HG02943 (cell line): ENCODE data around the gene KCTD1.

Experiments used
- ATAC-seq: cut with Tn5 transposase; IDR thresholded peaks from one replicate; pipeline ENCODE4 v1.9.1; 2021; ENCODE audit warnings: mild to moderate bottlenecking, low read depth, moderate library complexity; ENCODE audit not compliant: unreplicated experiment

KCTD1 gene

DNA sequence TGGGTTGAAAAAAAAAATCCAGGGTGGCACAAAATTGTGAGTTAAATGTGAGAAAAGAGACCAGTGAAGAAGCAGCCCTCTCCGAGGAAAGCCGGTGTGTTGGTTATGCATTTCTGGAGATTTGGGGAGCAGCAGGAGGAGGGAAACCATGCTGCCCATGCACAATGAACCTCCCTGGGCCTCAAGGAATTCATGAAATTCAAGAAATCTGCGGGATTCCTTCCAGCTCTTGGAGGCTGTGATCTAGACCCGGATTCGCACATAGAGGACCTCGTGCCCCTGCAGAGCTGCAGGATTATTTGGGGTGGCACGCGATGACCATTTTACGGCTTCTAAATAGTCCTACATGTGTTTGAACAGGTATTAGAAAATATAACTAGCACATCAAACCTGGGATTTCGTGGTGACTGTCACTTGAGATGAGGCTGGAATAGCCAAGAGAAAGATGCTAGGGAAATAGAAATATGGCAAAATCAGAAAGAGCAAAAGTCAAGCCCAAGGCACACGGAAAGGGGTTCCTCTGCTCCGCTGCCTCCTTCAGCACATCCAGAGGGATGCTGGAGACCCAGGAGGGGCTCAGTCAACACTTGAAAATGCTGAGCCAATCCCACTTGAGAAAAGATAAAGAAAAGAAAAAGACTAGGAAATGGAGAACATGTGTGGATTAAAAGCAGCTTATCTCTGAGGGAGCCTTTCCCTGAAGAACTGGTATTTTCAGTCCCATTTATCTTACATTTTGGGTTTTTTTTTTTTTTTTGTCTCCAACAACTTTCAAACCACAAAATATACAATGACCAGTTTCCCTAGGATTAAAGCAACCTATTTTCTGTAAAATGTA lies 22.0 kb downstream of the KCTD1 start:
- ATAC-seq, result no peak

- ATAC-seq, result no peak
Measured at GRCh38 chr18:26524504-26525351, 23.6 kb downstream of the KCTD1 start.

GRCh38 chr18:26524002-26524401 lies 24.4 kb downstream of the KCTD1 start:
- ATAC-seq, result no peak

DNA sequence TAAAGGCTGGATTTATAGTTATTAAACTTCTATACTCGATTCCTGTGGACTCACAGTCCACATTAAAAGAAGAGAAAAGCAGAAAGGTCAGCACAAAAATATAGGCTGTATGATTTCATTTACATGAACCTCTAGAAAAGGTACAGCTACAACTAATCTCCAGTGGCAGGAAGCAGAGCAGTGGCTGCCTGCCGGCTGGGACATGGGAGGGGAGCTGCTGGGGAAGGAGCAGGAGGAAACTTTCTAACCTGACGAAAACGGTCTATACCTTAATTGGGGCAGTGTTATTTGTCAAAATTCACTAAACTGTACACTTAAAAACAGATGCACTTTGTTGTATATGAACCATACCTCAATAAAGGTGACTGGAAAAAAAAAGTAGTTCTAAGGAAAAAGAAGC lies 26.7 kb downstream of the KCTD1 start:
- ATAC-seq, result no peak

DNA sequence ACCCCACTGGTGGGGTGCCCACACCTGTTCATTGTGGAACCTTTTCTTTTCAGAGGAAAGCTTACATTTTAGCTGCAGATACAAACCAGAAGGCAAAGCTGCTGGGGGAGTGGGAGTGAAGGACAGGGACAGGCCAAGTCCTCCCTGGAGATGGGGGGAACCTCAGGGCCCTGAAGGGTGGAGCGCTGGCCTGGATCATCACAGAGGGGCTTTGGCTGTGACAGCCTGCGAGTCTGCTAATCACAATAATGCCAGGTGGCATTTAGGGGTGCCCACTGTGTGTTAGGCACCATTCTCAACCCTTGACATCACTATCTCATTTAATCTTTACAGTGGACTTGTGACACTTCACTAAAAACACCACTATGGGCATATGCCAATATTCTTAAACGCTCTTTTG lies 27.4 kb downstream of the KCTD1 start:
- ATAC-seq, result no peak

GRCh38 chr18:26519114-26519513 lies 29.2 kb downstream of the KCTD1 start:
- ATAC-seq, result no peak

- no peak for ATAC-seq
Measured at GRCh38 chr18:26516964-26517363, 31.4 kb downstream of the KCTD1 start.

GRCh38 chr18:26515643-26516487 lies 32.5 kb downstream of the KCTD1 start:
- no peak for ATAC-seq

- ATAC-seq, result no peak
Measured at GRCh38 chr18:26511339-26512071, 36.8 kb downstream of the KCTD1 start.

DNA sequence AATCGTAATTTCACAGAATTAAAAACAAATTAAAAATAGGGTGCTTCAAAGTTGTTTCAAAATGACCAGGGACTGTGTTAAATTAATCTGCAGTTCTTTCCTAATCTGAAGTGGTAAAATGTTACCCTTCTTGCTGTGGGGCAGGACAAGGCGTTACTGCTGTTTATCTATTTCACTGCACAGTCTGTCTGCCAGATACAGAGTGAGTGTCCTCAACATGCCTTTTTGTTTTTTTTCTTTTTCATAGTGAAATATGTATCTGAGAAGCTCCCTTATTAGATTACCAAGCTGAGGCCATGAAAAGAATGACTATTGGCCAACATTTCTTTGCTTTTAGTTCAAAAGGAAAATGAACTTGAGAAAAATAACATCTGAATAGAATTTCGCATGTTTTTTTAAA lies 38.0 kb downstream of the KCTD1 start:
- no peak for ATAC-seq

DNA sequence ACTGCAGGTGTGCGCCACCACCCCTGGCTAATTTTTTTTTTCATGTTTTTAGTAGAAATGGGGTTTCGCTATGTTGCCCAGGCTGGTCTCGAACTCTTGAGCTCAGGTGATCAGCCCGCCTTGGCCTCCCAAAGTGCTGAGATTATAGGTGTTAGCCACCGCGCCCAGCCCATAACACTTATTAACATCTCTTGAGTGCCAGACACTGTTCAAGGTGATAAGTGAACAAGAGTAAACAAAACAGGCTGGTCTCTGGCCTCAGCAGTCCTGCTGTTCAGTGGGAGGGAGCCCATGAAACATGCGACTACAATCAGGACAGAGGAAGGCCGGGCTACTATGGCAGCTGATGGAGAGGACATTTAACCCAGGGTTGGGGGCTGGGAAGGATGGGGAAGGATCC lies 42.3 kb downstream of the KCTD1 start:
- no peak for ATAC-seq

DNA sequence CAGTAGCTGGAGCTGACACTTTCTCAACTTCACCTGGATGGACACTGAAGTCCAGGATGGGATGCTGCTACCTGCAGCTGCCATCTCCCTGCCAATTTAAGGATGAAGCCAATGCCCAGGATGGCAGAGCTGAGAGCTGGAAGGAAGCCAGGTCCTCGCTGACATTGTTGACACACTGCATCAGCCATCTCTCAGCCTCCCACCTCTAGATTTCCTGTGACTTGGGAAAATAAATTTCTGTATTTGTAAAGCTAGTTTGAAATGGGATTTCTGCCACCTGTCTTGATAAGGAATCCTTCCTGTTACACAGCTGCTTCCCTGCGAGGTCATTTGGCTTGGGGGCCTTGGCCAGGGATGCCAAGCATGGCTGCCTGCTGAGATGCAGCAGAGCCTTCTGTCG lies 43.5 kb downstream of the KCTD1 start:
- ATAC-seq, result no peak

GRCh38 chr18:26503382-26503781 lies 45.0 kb downstream of the KCTD1 start:
- ATAC-seq, result no peak

- ATAC-seq, result no peak
Measured at GRCh38 chr18:26502823-26503222, 45.5 kb downstream of the KCTD1 start.

GRCh38 chr18:26497866-26498265 lies 50.5 kb downstream of the KCTD1 start:
- no peak for ATAC-seq

DNA sequence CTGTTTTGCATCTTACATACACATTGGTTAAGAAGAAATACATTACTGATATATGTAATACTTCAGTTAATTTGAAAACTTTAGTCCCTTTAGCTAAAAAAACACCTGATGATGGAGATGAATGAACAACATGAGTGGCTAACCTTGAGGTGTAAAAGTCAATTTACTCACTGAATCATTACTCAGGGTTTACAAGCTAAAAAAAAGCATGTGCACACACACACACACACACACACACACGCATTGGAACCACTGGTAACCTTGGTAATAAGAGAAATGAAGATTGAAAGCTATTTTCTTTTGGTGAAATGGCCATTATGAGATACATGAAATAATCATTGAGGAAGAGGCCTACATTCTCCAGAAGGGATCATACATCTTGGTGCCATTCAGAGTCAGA lies 51.8 kb downstream of the KCTD1 start:
- no peak for ATAC-seq

GRCh38 chr18:26495287-26495686 lies 53.1 kb downstream of the KCTD1 start:
- no peak for ATAC-seq

- no peak for ATAC-seq
Measured at GRCh38 chr18:26493021-26493420, 55.3 kb downstream of the KCTD1 start.

DNA sequence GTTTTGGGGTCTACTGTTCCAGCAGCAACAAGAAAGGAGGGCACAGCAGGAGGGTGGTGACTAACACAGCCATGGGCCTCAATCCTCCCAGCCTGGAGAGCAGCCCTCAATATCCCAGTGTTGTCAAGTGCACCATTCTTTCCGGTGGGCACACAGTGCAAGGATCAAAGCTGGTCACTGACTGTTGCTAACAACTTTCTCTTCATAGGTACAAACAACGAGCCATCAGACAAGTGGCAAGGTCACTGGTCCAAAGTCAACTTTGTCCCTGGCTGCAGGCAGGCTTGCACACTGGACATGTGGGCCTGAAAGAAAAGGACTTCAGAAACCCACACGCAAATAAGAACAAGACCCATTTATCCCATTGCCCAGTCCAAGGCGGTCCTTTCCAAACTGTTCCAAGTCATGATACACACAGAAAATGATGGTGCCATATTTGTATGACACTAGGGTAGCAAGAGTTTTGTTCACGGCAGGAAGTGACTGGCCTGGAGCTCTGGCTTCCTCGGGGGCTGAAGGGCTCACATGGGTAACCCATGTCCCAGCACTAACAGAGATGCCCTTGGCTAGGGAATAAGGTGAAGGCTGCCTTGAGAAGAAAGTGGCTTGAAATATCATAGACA lies 57.0 kb downstream of the KCTD1 start:
- no peak for ATAC-seq

- ATAC-seq, result no peak
Measured at GRCh38 chr18:26489881-26490280, 58.5 kb downstream of the KCTD1 start.
